ENCODE results near the gene EDNRB. TPM values are rescaled to one million over a fixed set of nuclear protein-coding genes. Genes with fewer than 3 reads are reported as not detected.
"Not testable (repeated sequence)": the region's sequence is repeated elsewhere in the genome, so short reads cannot be mapped to it uniquely, and the experiment has no call there.

The EDNRB gene

GRCh38 chr13:77848050-77848449 is 70.6 kb downstream of the EDNRB start:
- H3K4me1 ChIP-seq (ENCODE audit: control insufficient read depth, insufficient read depth, low read depth, low read length); DNase-seq; H3K4me2 ChIP-seq (ENCODE audit: low read length, poor library complexity, severe bottlenecking); H3K14ac ChIP-seq (ENCODE audit: low read length in 2 of 2); H3K27ac ChIP-seq (ENCODE audit: low read length, poor library complexity, severe bottlenecking); H3K36me3 ChIP-seq (ENCODE audit: control insufficient read depth in 1 of 2, insufficient read depth in 2 of 2, low read depth in 1 of 2, low read length in 2 of 2); H2BK15ac ChIP-seq (ENCODE audit: low read depth, poor library complexity, severe bottlenecking); H4K91ac ChIP-seq (ENCODE audit: low read length); H4K8ac ChIP-seq (ENCODE audit: low read length); H3K23ac ChIP-seq (ENCODE audit: low read length in 2 of 2); H2BK12ac ChIP-seq (ENCODE audit: low read length in 2 of 2); H3K4ac ChIP-seq (ENCODE audit: low read depth in 1 of 2, low read length in 2 of 2); H2BK5ac ChIP-seq (ENCODE audit: low read depth, low read length, poor library complexity, severe bottlenecking); H3K9ac ChIP-seq (ENCODE audit: low read length); H3K4me3 ChIP-seq (ENCODE audit: insufficient read depth in 1 of 2, low read depth in 1 of 2, low read length in 2 of 2); H2BK120ac ChIP-seq (ENCODE audit: low read depth, low read length); H3K9me3 ChIP-seq (ENCODE audit: control insufficient read depth, low read length); H2AK5ac ChIP-seq (ENCODE audit: low read length, severe bottlenecking); H3K18ac ChIP-seq (ENCODE audit: low read depth in 1 of 2, low read length in 2 of 2); H3K79me1 ChIP-seq (replicated peaks; ENCODE audit: low read length, poor library complexity, severe bottlenecking); H3K27me3 ChIP-seq (ENCODE audit: control insufficient read depth in 1 of 2, insufficient read depth in 1 of 2, low read length in 2 of 2); H2AFZ ChIP-seq (ENCODE audit: low read depth, low read length): not testable (repeated sequence)
- 91% methylated on average over 1 of the region's 4 CpGs for WGBS

- no peaks in the 10 kb centered on the region for H3K4me1 ChIP-seq (ENCODE audit: control insufficient read depth, insufficient read depth, low read depth, low read length)
- no peak overlapping the region for H2AFZ ChIP-seq (ENCODE audit: low read depth, low read length)
- H3K27ac ChIP-seq (ENCODE audit: low read length, poor library complexity, severe bottlenecking), result no peak overlapping the region
These were observed 72.5 kb downstream of the EDNRB start for GRCh38 chr13:77846173-77846572.

More at GRCh38 chr13:77846173-77846572, 72.5 kb downstream of the EDNRB start:
- no peak overlapping the region for H4K91ac ChIP-seq (ENCODE audit: low read length)
- H2BK120ac ChIP-seq (ENCODE audit: low read depth, low read length), result no peak overlapping the region
- H3K4ac ChIP-seq (ENCODE audit: low read depth in 1 of 2, low read length in 2 of 2), result no peak overlapping the region
- no CpG with 5 or more reads among the region's 1 CpG for WGBS
- no peaks in the 10 kb centered on the region for H3K79me1 ChIP-seq (replicated peaks; ENCODE audit: low read length, poor library complexity, severe bottlenecking)
- H3K4me2 ChIP-seq (ENCODE audit: low read length, poor library complexity, severe bottlenecking), result no peak overlapping the region
- no peak for DNase-seq
- no peaks in the 10 kb centered on the region for H3K27me3 ChIP-seq (ENCODE audit: control insufficient read depth in 1 of 2, insufficient read depth in 1 of 2, low read length in 2 of 2)
- H2BK15ac ChIP-seq (ENCODE audit: low read depth, poor library complexity, severe bottlenecking), result no peak overlapping the region
- no peak overlapping the region for H2BK5ac ChIP-seq (ENCODE audit: low read depth, low read length, poor library complexity, severe bottlenecking)
- no peak overlapping the region for H4K8ac ChIP-seq (ENCODE audit: low read length)
- no peak overlapping the region for H3K9ac ChIP-seq (ENCODE audit: low read length)
- H3K9me3 ChIP-seq (ENCODE audit: control insufficient read depth, low read length), result no peaks in the 10 kb centered on the region
- H3K18ac ChIP-seq (ENCODE audit: low read depth in 1 of 2, low read length in 2 of 2), result no peak overlapping the region
- H3K4me3 ChIP-seq (ENCODE audit: insufficient read depth in 1 of 2, low read depth in 1 of 2, low read length in 2 of 2), result no peak overlapping the region
- no peak overlapping the region for H2AK5ac ChIP-seq (ENCODE audit: low read length, severe bottlenecking)
- no peak overlapping the region for H2BK12ac ChIP-seq (ENCODE audit: low read length in 2 of 2)
- no peaks in the 10 kb centered on the region for H3K36me3 ChIP-seq (ENCODE audit: control insufficient read depth in 1 of 2, insufficient read depth in 2 of 2, low read depth in 1 of 2, low read length in 2 of 2)
- no peak overlapping the region for H3K14ac ChIP-seq (ENCODE audit: low read length in 2 of 2)
- H3K23ac ChIP-seq (ENCODE audit: low read length in 2 of 2), result no peak overlapping the region

Small RNA genes within 50 kb of the gene (small RNA-seq; reads per million reads assigned to genes)
- not detected for gene RN7SL810P (ENCODE audit: low read depth)

Measured in mesenchymal stem cell (in vitro differentiated cells and primary cell).